KMS-11 (cell line): ENCODE results near the gene FAM120AOS.

Experiments
- H2AFZ ChIP-seq: fragments of 200-600 bp; sonication (generic); 2 replicates; pipeline ENCODE4 v1.6.1; 2016; ENCODE audit warnings: antibody characterized with exemption, mixed run types, low read depth
- H3K27ac ChIP-seq: fragments of 200-600 bp; sonication (generic); 2 replicates; pipeline ENCODE4 v1.6.1; 2016; ENCODE audit warnings: mild to moderate bottlenecking, mixed run types
- H3K27me3 ChIP-seq: fragments of 200-600 bp; sonication (generic); 2 replicates; pipeline ENCODE4 v1.6.1; 2017; ENCODE audit warnings: mild to moderate bottlenecking, low read depth, mixed run types, moderate library complexity; ENCODE audit not compliant: insufficient read depth
- H3K36me3 ChIP-seq: fragments of 200-600 bp; sonication (generic); 2 replicates; pipeline ENCODE4 v1.6.1; 2017; ENCODE audit warnings: mild to moderate bottlenecking, mixed run types; ENCODE audit not compliant: insufficient read depth
- H3K4me1 ChIP-seq: fragments of 200-600 bp; sonication (generic); 2 replicates; pipeline ENCODE4 v1.6.1; 2016; ENCODE audit warnings: mild to moderate bottlenecking, low read depth, mixed run types; ENCODE audit not compliant: poor library complexity, severe bottlenecking
- H3K4me2 ChIP-seq: fragments of 200-600 bp; sonication (generic); 2 replicates; pipeline ENCODE4 v1.7.0; 2016; ENCODE audit warnings: mild to moderate bottlenecking, mixed run types
- H3K4me3 ChIP-seq: fragments of 200-600 bp; sonication (generic); IDR thresholded peaks from 2 replicates; pipeline ENCODE4 v1.6.1; 2017; ENCODE audit warnings: low read depth, low read length, mixed read lengths; ENCODE audit not compliant: insufficient read depth
- H3K79me2 ChIP-seq: fragments of 200-600 bp; sonication (generic); 2 replicates; pipeline ENCODE4 v1.6.1; 2016; ENCODE audit warnings: low read depth, mixed run types; ENCODE audit not compliant: insufficient read depth
- H3K9ac ChIP-seq: fragments of 200-600 bp; sonication (generic); 2 replicates; pipeline ENCODE4 v1.6.1; 2016; ENCODE audit warnings: mild to moderate bottlenecking, mixed run types
- H4K20me1 ChIP-seq: fragments of 200-600 bp; sonication (generic); 2 replicates; pipeline ENCODE4 v1.6.1; 2016; ENCODE audit warnings: mild to moderate bottlenecking, mixed run types; ENCODE audit not compliant: insufficient read depth
- CTCF ChIP-seq: fragments of 200-600 bp; sonication (generic); conservative IDR thresholded peaks from 2 replicates; pipeline ENCODE4 v1.6.1; 2017; ENCODE audit warnings: low read depth, mild to moderate bottlenecking, antibody characterized with exemption, low read length, moderate library complexity, mixed read lengths

Gene FAM120AOS

DNA sequence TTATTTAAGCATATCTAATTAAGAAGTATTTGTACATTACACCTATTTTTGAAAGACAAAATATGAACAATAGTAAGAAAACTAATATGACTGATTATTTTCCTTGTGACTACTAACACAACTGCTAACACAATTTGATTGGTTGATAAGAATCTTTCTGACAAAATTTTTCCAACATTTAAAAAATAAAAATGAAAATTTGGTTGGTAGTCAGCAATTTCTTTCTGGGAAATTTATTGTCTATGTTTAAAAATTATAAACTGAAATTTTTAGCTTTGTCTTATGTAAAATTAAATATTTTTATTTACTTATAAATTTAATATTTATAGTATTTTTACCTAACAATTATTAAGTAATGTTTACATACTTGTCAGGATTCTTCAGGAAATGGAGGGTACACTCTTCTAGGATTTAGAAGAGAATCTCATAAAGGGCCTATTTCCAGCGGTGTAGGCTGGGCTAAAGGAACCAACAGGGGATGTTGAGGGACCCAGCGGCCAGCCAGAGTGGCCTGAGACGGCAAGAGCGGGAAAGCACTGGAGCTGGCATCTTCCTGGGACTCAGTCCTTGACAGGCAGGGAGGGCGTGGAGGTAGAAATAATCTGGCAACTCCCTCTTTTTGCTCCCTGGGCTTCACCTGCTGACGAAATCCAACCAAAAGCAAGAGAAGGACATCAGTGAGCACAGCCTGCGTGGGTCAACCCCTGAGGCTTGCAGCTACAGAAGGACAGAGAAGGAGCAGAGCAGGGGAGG, 16.6 kb downstream of the FAM120AOS start:
- TF ChIP-seq CTCF: no peak
- H3K27me3 ChIP-seq: no peaks in the 10 kb centered on the region
- no peak overlapping the region for H3K4me2 ChIP-seq
- H3K36me3 ChIP-seq: no peaks in the 10 kb centered on the region
- H3K4me1 ChIP-seq: no peaks in the 10 kb centered on the region
- no peaks in the 10 kb centered on the region for H3K79me2 ChIP-seq
- no peak overlapping the region for H3K27ac ChIP-seq
- no peaks in the 10 kb centered on the region for H4K20me1 ChIP-seq
- no peak overlapping the region for H2AFZ ChIP-seq
- H3K9ac ChIP-seq: no peak overlapping the region
- no peak overlapping the region for H3K4me3 ChIP-seq

DNA sequence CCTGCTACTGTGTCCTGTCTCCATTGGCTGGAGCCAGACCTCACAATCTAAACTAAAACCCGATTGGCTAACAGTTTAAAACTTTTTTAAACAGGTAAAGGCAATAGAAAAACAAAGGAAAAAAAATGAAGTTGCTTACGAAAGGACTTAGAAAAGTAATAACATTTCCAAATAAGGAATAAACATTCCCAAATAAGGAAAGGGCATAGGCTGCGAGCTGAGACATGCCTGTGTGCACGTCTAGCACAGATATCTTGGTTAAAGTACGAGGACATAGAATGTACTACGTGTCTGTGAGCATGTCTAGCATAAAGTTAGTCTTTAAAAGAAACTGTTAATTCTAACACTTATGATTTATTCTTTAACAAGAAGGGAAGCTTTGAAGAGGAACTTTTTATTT, 17.2 kb downstream of the FAM120AOS start:
- no peak for TF ChIP-seq CTCF
- Histone ChIP-seq H3K79me2 (no peaks in the 10 kb centered on the region), H3K27ac (no peak overlapping the region), H3K27me3 (no peaks in the 10 kb centered on the region), H3K4me3 (no peak overlapping the region), H2AFZ (no peak overlapping the region), H3K36me3 (no peaks in the 10 kb centered on the region), H3K9ac (no peak overlapping the region), H4K20me1 (no peaks in the 10 kb centered on the region), H3K4me1 (no peaks in the 10 kb centered on the region), H3K4me2 (no peak overlapping the region)

GRCh38 chr9:93435386-93435785, 18.0 kb downstream of the FAM120AOS start:
- no peak overlapping the region for H3K27ac ChIP-seq
- H3K36me3 ChIP-seq: no peaks in the 10 kb centered on the region
- no peaks in the 10 kb centered on the region for H3K27me3 ChIP-seq
- no peak for TF ChIP-seq CTCF
- no peak overlapping the region for H3K4me2 ChIP-seq
- no peaks in the 10 kb centered on the region for H4K20me1 ChIP-seq
- no peak overlapping the region for H2AFZ ChIP-seq
- H3K4me1 ChIP-seq: no peaks in the 10 kb centered on the region
- no peak overlapping the region for H3K4me3 ChIP-seq
- no peak overlapping the region for H3K9ac ChIP-seq
- H3K79me2 ChIP-seq: no peaks in the 10 kb centered on the region

DNA sequence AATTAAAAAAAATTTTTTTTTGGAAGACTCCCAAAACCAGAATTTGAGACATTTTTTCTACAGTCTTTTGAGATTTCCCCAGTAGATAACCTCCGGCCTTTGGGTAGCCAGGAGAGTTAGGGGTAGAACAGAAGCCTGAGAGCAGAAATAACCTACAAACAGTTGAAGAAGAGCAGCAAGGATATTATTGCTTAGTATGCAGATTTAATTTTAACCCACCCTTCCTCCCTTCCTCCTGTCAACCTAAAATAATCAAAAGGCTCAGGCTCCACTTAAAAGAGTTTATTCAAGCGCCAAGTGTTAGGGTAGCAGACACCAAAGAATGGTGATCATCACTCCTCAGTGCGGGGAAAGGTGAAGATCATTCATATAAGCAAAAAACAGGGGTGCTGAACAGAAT, 19.3 kb downstream of the FAM120AOS start:
- Histone ChIP-seq H3K4me1 (no peaks in the 10 kb centered on the region), H3K79me2 (no peaks in the 10 kb centered on the region), H3K4me2 (no peak overlapping the region), H3K36me3 (no peaks in the 10 kb centered on the region), H3K4me3 (no peak overlapping the region), H4K20me1 (no peaks in the 10 kb centered on the region), H3K9ac (no peak overlapping the region), H2AFZ (no peak overlapping the region), H3K27me3 (no peaks in the 10 kb centered on the region), H3K27ac (no peak overlapping the region)
- TF ChIP-seq CTCF: no peak
